BE2C (cell line): ENCODE results near the gene DOCK2.

Experiments used
- DNase-seq: peaks from one replicate; pipeline ENCODE4 v3.0.0-alpha.2; 2020
- H3K27me3 ChIP-seq: fragments of 250-450 bp; sonication (Bioruptor Pico); 2 replicates; pipeline ENCODE4 v1.5.1; 2020; ENCODE audit warnings: mild to moderate bottlenecking
- H3K36me3 ChIP-seq: fragments of 250-450 bp; sonication (Bioruptor Pico); 2 replicates; pipeline ENCODE4 v1.5.1; 2020; ENCODE audit warnings: mild to moderate bottlenecking
- H3K4me1 ChIP-seq: fragments of 250-450 bp; sonication (Bioruptor Pico); 2 replicates; pipeline ENCODE4 v1.5.1; 2020
- H3K4me3 ChIP-seq: 2 replicates; pipeline ENCODE4 v1.5.1; 2011; ENCODE audit warnings: low read depth, low read length
- H3K9me3 ChIP-seq: fragments of 250-450 bp; sonication (Bioruptor Pico); 2 replicates; pipeline ENCODE4 v1.5.1; 2020
- CTCF ChIP-seq: IDR thresholded peaks from 2 replicates; pipeline ENCODE4 v1.5.1; 2012; ENCODE audit warnings: mild to moderate bottlenecking, low read depth, low read length

The DOCK2 gene

DNA sequence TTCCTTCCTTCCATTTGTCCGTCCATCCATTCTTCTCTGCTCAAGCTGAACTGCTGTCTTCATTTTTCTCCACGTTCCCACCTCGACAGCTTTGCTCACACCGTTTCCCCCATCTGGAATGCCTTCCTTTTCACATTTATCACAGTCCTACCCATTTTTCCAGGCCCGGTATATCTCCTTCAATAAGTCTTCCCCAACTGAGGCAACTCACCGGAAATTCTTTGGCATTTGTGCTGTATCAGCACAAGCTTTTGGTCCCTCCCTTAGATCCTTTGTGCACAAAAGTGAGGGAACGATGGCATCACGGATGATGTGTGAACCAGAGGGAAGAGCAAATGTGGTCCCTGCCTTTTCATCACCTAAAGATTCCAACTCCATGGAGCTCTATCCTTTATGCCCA is 388.8 kb downstream of the DOCK2 start:
- no peak overlapping the region for H3K4me3 ChIP-seq
- H3K36me3 ChIP-seq = no peaks in the 10 kb centered on the region
- no peaks in the 10 kb centered on the region for H3K9me3 ChIP-seq
- no peaks in the 10 kb centered on the region for H3K4me1 ChIP-seq
- 0 out of 2 replicates have a peak, but pooled peaks cover 4% of the 10 kb centered on the region for H3K27me3 ChIP-seq
- no peak for TF ChIP-seq CTCF
- no peak for DNase-seq

DNA sequence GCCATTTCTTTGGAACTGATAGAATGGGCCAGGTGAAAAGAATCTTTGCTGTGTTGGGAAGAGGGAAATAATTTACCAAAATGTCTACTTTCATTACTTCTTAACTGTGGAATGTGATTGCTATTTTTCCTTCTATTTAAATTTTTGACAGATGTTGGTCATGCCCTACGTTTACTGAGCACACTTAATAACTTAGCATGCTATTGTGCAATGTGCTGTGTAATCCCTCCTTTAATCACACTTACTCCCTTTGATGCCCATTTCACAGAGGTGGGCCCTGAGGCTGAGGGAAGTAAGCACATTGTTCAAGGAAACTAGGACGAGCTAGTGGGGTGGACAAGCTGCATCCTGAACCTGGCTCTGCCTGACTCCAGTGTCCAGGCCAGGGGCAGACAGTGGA is 391.0 kb downstream of the DOCK2 start:
- TF ChIP-seq CTCF = no peak
- H3K4me1 ChIP-seq = no peaks in the 10 kb centered on the region
- no peak for DNase-seq

GRCh38 chr5:170034231-170034630 is 397.2 kb downstream of the DOCK2 start:
- DNase-seq = no peak
- H3K4me1 ChIP-seq = no peaks in the 10 kb centered on the region
- H3K9me3 ChIP-seq = no peaks in the 10 kb centered on the region
- no peaks in the 10 kb centered on the region for H3K36me3 ChIP-seq
- no peak overlapping the region for H3K4me3 ChIP-seq
- H3K27me3 ChIP-seq = no peaks in the 10 kb centered on the region
- TF ChIP-seq CTCF = no peak

More for the DNA sequence above, 391.0 kb downstream of the DOCK2 start:
- Histone ChIP-seq H3K27me3 (no peaks in the 10 kb centered on the region), H3K4me3 (no peak overlapping the region), H3K36me3 (no peaks in the 10 kb centered on the region), H3K9me3 (no peaks in the 10 kb centered on the region)

- TF ChIP-seq CTCF = no peak
- Histone ChIP-seq H3K4me3 (no peak overlapping the region), H3K9me3 (no peaks in the 10 kb centered on the region), H3K36me3 (no peaks in the 10 kb centered on the region), H3K4me1 (no peaks in the 10 kb centered on the region), H3K27me3 (no peaks in the 10 kb centered on the region)
- DNase-seq = no peak
Measured at GRCh38 chr5:170038241-170038640, 401.2 kb downstream of the DOCK2 start.

DNA sequence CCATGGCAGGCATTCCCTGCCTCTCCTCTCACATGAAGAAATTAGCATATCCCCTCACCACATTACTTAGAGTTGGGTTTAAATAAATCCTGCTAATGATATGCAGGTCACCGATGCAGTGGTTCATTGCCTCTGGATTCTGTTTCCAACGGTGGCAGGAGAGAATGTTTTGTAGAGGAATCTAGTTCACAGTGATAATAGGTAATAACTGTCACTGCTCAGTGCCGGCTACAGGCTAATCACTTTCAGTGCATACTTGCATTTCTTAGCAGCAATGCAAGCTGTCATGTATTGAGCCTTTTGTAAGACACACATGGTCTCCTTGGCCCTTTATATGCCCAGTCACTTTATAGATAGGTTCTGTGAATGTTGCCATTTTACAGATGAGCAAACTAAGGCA is 402.8 kb downstream of the DOCK2 start:
- Histone ChIP-seq H3K27me3 (no peaks in the 10 kb centered on the region), H3K4me1 (no peaks in the 10 kb centered on the region), H3K9me3 (no peaks in the 10 kb centered on the region), H3K4me3 (no peak overlapping the region), H3K36me3 (no peaks in the 10 kb centered on the region)
- DNase-seq = no peak
- TF ChIP-seq CTCF = no peak

DNA sequence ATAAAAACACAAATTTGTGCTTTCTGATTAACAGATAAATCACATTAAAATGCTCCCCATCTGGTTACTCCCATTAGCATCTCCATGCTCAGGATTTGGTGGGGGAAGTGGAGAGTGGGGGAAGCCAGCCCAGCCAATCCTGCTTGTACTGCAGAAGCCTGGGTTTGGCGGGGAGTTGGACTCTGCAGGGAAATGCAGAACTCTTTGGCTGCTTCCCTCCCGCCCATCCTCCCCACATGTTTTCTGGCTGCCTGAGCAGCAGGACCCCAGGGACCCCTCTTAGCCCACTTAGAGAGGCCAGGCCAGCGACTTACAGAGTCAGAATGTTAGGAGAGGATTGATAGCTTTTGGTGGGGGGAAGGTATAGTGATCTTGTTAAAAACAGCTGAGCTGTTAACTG is 409.2 kb downstream of the DOCK2 start:
- H3K9me3 ChIP-seq = no peaks in the 10 kb centered on the region
- H3K4me1 ChIP-seq = no peaks in the 10 kb centered on the region
- H3K4me3 ChIP-seq = no peak overlapping the region
- H3K27me3 ChIP-seq = no peaks in the 10 kb centered on the region
- no peak for TF ChIP-seq CTCF
- no peaks in the 10 kb centered on the region for H3K36me3 ChIP-seq
- no peak for DNase-seq
